ENCODE data around the gene CYB561A3.
"Not testable (repeated sequence)": the region's sequence is repeated elsewhere in the genome, so short reads cannot be mapped to it uniquely, and the experiment has no call there.

CYB561A3 gene

DNA sequence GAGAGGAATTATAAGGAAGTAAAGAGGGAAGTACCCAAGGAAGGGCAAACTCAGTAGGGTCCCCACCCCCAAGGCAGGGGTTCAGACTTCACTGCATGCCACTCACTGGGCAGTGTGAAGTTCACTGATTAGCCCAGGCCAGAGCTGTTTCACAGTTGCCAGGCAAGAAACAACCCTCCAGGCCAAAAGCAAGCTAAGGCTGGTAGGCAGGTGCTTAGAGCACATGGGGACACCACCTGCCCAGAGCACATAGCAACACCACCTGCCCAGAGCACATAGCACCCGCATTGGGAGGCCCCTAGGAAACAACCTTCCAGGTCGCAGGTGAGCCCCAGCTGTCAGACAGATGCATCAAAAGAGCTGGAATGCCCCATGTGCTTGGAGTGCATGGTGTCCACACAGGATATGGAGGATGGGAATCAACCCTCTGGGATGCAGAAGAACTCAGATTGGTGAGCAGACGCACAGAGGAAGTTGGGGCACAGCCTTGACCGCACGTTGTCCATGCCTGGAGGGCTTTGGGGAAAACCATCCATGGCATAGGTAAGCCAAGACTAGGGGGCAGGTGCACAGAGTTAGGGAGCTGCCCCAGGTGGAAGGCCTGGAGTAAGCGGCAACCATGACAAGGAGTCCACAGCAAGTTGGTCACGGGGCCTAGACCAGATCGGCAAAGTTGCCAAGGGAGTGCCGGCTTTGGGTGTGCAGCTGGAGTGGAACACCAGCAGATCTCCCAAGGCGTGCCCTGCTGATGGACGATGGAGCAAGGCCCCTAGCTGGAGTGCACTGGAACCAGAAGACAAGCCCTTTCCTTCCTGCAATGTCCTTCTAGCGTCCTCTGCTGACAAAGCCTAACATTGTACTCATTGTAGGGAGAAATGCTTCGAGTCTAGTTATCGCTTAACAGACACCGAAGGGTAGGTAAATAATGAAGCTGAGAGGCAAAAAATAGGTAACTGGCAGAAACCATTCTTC is 22.9 kb upstream of the CYB561A3 start:
- Mint-ChIP-seq H3K4me3 (no peak overlapping the region), H3K9me3 (peaks cover 5% of the 10 kb centered on the region), H3K27ac (no peak overlapping the region), H3K4me1 (no peaks in the 10 kb centered on the region), H3K36me3 (ENCODE audit: low read depth) (peaks cover 6% of the 10 kb centered on the region), H3K27me3 (ENCODE audit: low read depth, poor library complexity) (peaks cover 16% of the 10 kb centered on the region)
- no peak for DNase-seq
- TF ChIP-seq CTCF (IDR thresholded peaks at IDR 0.05), result no peak

- not testable (repeated sequence) for H3K9me3 Mint-ChIP-seq; H3K27ac Mint-ChIP-seq; H3K4me1 Mint-ChIP-seq; H3K36me3 Mint-ChIP-seq (ENCODE audit: low read depth); H3K4me3 Mint-ChIP-seq; DNase-seq
- H3K27me3 Mint-ChIP-seq (ENCODE audit: low read depth, poor library complexity), result peaks cover 12% of the 10 kb centered on the region
Observed at GRCh38 chr11:61383859-61384258, 22.2 kb upstream of the CYB561A3 start.

GRCh38 chr11:61380884-61381283 is 19.2 kb upstream of the CYB561A3 start:
- Mint-ChIP-seq H3K4me3 (no peak overlapping the region), H3K4me1 (no peaks in the 10 kb centered on the region), H3K27ac (no peak overlapping the region), H3K27me3 (ENCODE audit: low read depth, poor library complexity) (no peaks in the 10 kb centered on the region), H3K9me3 (no peaks in the 10 kb centered on the region), H3K36me3 (ENCODE audit: low read depth) (peaks cover 22% of the 10 kb centered on the region)
- no peak for TF ChIP-seq CTCF (IDR thresholded peaks at IDR 0.05)
- no peak for DNase-seq

DNA sequence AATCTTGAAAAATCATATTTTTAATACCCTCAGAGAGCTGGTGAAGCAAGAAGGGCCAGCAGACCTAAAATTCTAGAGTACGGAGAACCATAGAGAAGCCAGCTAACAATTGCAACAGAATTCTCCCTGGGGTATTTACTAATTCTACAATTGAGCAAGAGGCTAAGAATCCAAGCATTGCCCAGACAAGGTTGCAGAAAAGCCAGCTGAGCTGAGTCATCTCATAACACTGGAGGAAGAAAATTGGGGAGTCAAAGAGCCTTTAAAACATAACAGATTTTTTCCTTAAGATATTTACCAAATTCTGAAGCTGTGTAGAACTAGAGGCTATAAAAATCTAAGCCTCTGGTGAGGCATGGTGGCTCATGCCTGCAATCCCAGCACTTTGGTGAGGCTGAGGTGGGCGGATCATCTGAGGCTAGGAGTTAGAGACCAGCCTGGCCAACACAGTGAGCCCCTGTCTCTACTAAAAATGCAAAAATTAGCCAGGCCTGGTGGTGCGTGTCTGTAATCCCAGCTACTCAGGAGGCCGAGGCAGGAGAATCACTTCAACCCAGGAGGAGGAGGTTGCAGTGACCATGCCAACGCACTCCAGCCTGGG is 17.1 kb upstream of the CYB561A3 start:
- no peaks in the 10 kb centered on the region for H3K27me3 Mint-ChIP-seq (ENCODE audit: low read depth, poor library complexity)
- DNase-seq, result no peak
- peak overlapping the region; percentile 43 for H3K27ac Mint-ChIP-seq
- no peak for TF ChIP-seq CTCF (IDR thresholded peaks at IDR 0.05)
- H3K4me1 Mint-ChIP-seq, result no peaks in the 10 kb centered on the region
- H3K4me3 Mint-ChIP-seq, result no peak overlapping the region
- peaks cover 18% of the 10 kb centered on the region for H3K9me3 Mint-ChIP-seq
- peaks cover 43% of the 10 kb centered on the region for H3K36me3 Mint-ChIP-seq (ENCODE audit: low read depth)

DNA sequence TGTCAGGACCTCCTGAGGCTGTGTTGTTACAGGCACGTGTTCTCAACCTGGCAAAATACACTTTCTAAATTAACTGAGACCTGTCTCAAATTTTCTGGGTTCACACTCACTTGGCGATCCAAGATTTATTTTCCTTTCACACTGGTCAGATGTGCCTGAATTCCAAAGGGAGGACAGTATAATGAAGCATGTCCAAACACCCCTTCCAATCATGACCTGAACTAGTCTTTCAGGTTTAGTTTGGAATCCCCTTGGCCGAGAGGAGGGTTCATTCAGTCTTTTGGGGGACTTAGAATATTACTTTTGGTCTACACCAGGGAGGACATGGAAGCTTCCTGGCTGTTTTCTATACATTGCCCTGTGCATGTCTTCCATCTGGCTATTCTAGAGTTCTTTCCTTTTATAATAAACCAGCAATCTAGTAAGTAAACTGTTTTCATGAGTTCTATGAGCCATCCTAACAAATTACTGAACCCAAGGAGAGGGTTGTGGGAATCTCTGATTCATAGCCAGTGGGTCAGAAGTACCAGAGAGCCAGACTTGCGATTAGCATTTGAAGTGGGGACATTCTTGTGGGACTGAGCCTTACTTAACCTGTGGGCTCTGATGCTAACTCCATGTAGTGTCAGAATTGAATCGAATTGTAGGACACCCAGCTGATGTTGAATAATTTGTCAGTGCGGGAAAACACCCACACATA is 15.9 kb upstream of the CYB561A3 start:
- DNase-seq, result no peak
- H3K4me3 Mint-ChIP-seq, result no peak overlapping the region
- H3K36me3 Mint-ChIP-seq (ENCODE audit: low read depth), result peaks cover 54% of the 10 kb centered on the region
- no peak for TF ChIP-seq CTCF (IDR thresholded peaks at IDR 0.05)
- H3K27ac Mint-ChIP-seq, result no peak overlapping the region
- H3K9me3 Mint-ChIP-seq, result peaks cover 28% of the 10 kb centered on the region
- H3K4me1 Mint-ChIP-seq, result no peaks in the 10 kb centered on the region
- no peaks in the 10 kb centered on the region for H3K27me3 Mint-ChIP-seq (ENCODE audit: low read depth, poor library complexity)

- no peaks in the 10 kb centered on the region for H3K4me1 Mint-ChIP-seq
- no peak for DNase-seq
- H3K36me3 Mint-ChIP-seq (ENCODE audit: low read depth), result peaks cover 73% of the 10 kb centered on the region
- peaks cover 44% of the 10 kb centered on the region for H3K9me3 Mint-ChIP-seq
- no peaks in the 10 kb centered on the region for H3K27me3 Mint-ChIP-seq (ENCODE audit: low read depth, poor library complexity)
- no peak overlapping the region for H3K4me3 Mint-ChIP-seq
- H3K27ac Mint-ChIP-seq, result no peak overlapping the region
- TF ChIP-seq CTCF (IDR thresholded peaks at IDR 0.05), result no peak
Observed at GRCh38 chr11:61375761-61376108, 14.1 kb upstream of the CYB561A3 start.
